HCT116 (cell line): ENCODE data around the gene AQP1. TPM values are rescaled to one million over a fixed set of nuclear protein-coding genes. Genes with fewer than 3 reads are reported as not detected.

Experiments
- ATAC-seq: fragments of 200-7000 bp; cut with Tn5 transposase; 2 replicates; pipeline ENCODE4 v1.9.1; 2020; ENCODE audit warnings: mild to moderate bottlenecking, moderate library complexity
- BruUV-seq: library from RNA; stranded (reverse); fragments of 400-500 nt; replicated peaks from 2 replicates; lab custom pipeline; 2021; lab: Mats Ljungman, UMichigan
- CTCF ChIA-PET: fragments of 300-600 bp; sonication (Branson Sonifier 250); formaldehyde crosslinking; loops from one replicate; lab custom pipeline; 2021; ENCODE audit warnings: antibody characterized with exemption; lab: Charles Lee
- POLR2A ChIA-PET: fragments of 300-600, 350-600 bp; sonication (Branson Sonifier 250); formaldehyde crosslinking; loops from one replicate; lab custom pipeline; 2021; ENCODE audit warnings: antibody characterized with exemption; lab: Charles Lee
- RAD21 ChIA-PET, 2 experiments: fragments of 300-600 bp; sonication (Branson Sonifier 250); formaldehyde crosslinking; loops; one replicate each; lab custom pipeline; 2023; ENCODE audit warnings: low total read pairs in 2 of 2; ENCODE audit not compliant: uncharacterized antibody in 2 of 2, unreplicated experiment in 2 of 2, low non-redundant PET in 1 of 2; lab: Charles Lee
- DNase-seq: peaks from one replicate; pipeline ENCODE4 v3.0.0-alpha.2; 2010; ENCODE audit warnings: low read depth, low spot score
- H2AFZ ChIP-seq: fragments of 200-600 bp; shearing (Covaris generic), sonication (generic); 2 replicates; pipeline ENCODE4 v1.6.1; 2017; ENCODE audit warnings: low read depth, mixed run types, mixed read lengths, antibody characterized with exemption, low read length; ENCODE audit not compliant: poor library complexity, severe bottlenecking
- H3K27ac ChIP-seq: 2 replicates; pipeline ENCODE4 v1.5.1; 2012; ENCODE audit warnings: low read depth, low read length
- H3K27me3 ChIP-seq: fragments of 200-600 bp; sonication (generic); 2 replicates; pipeline ENCODE4 v1.6.1; 2016; ENCODE audit warnings: mixed run types, low read length, mixed read lengths; ENCODE audit not compliant: insufficient read depth
- H3K36me3 ChIP-seq, 2 experiments: fragments of 200-500 bp in 1 of 2; fragments of 200-600 bp in 1 of 2; sonication (Bioruptor generic) in 1 of 2; sonication (generic) in 1 of 2; 2 replicates each; pipeline versions ENCODE4 v1.5.1 to v1.6.1; 2014 to 2016; ENCODE audit warnings: low read length in 2 of 2, inconsistent platforms in 1 of 2, mixed read lengths in 1 of 2, mixed run types in 1 of 2; ENCODE audit not compliant: insufficient read depth in 2 of 2, control insufficient read depth in 1 of 2
- H3K4me1 ChIP-seq, 2 experiments: fragments of 200-600 bp in 1 of 2; sonication (generic) in 1 of 2; 2 replicates each; pipeline versions ENCODE4 v1.5.1 to v1.6.1; 2012 to 2017; ENCODE audit warnings: low read length in 2 of 2, inconsistent platforms in 1 of 2, mild to moderate bottlenecking in 1 of 2, mixed read lengths in 1 of 2, mixed run types in 1 of 2, moderate library complexity in 1 of 2; ENCODE audit not compliant: insufficient read depth in 2 of 2, control insufficient read depth in 1 of 2
- H3K4me2 ChIP-seq: fragments of 200-600 bp; sonication (generic); 2 replicates; pipeline ENCODE4 v1.6.1; 2017; ENCODE audit warnings: mixed run types, low read length, mixed read lengths
- H3K4me3 ChIP-seq, 2 experiments: fragments of 200-600 bp in 1 of 2; sonication (generic) in 1 of 2; replicated peaks in 1 of 2; 2 replicates each; pipeline ENCODE4 v1.5.1; 2011 to 2016; ENCODE audit warnings: low read length in 2 of 2, control low read depth in 1 of 2, low read depth in 1 of 2, mild to moderate bottlenecking in 1 of 2, mixed read lengths in 1 of 2, mixed run types in 1 of 2
- H3K79me2 ChIP-seq: fragments of 200-600 bp; sonication (generic); 2 replicates; pipeline ENCODE4 v1.6.1; 2017; ENCODE audit warnings: mild to moderate bottlenecking, mixed run types, low read length, moderate library complexity, mixed read lengths; ENCODE audit not compliant: insufficient read depth
- H3K9ac ChIP-seq: fragments of 200-600 bp; sonication (generic); 2 replicates; pipeline ENCODE4 v1.6.1; 2016; ENCODE audit warnings: low read length, mixed read lengths
- H3K9me2 ChIP-seq: fragments of 200-600 bp; sonication (generic), shearing (Covaris generic); 2 replicates; pipeline ENCODE4 v1.6.1; 2017; ENCODE audit warnings: mixed run types, mild to moderate bottlenecking, moderate library complexity; ENCODE audit not compliant: insufficient read depth
- H3K9me3 ChIP-seq, 2 experiments: fragments of 200-500 bp in 1 of 2; fragments of 200-600 bp in 1 of 2; sonication (Bioruptor generic) in 1 of 2; sonication (generic) in 1 of 2; 2 replicates each; pipeline ENCODE4 v1.6.1; 2014 to 2017; ENCODE audit warnings: low read length in 2 of 2, mixed read lengths in 2 of 2, inconsistent platforms in 1 of 2, low read depth in 1 of 2, mild to moderate bottlenecking in 1 of 2, mixed run types in 1 of 2, moderate library complexity in 1 of 2; ENCODE audit not compliant: control insufficient read depth in 1 of 2, insufficient read depth in 1 of 2
- H4K20me1 ChIP-seq: fragments of 200-600 bp; sonication (generic), shearing (Covaris generic); 2 replicates; pipeline ENCODE4 v1.6.1; 2017; ENCODE audit warnings: mixed run types, mild to moderate bottlenecking, moderate library complexity; ENCODE audit not compliant: insufficient read depth
- EZH2 ChIP-seq: fragments of 200-600 bp; sonication (generic); IDR thresholded peaks from 2 replicates; pipeline ENCODE4 v1.6.1; 2017; ENCODE audit warnings: antibody characterized with exemption, mixed run types
- SP1 ChIP-seq: IDR thresholded peaks from 2 replicates; pipeline ENCODE4 v1.6.1; 2012; ENCODE audit warnings: low read depth
- SRF ChIP-seq: IDR thresholded peaks from 2 replicates; pipeline ENCODE4 v1.6.1; 2012; ENCODE audit warnings: low read depth
- YY1 ChIP-seq: IDR thresholded peaks from 2 replicates; pipeline ENCODE4 v1.6.1; 2011; ENCODE audit warnings: low read length, low read depth, moderate library complexity, mild to moderate bottlenecking; ENCODE audit not compliant: insufficient replicate concordance; ENCODE audit errors: extremely low read depth
- ZBTB33 ChIP-seq: IDR thresholded peaks from 2 replicates; pipeline ENCODE4 v1.6.1; 2011; ENCODE audit warnings: mild to moderate bottlenecking, low read length, moderate library complexity; ENCODE audit not compliant: insufficient replicate concordance; ENCODE audit errors: extremely low read depth
- ZFX ChIP-seq: fragments of 450-650 bp; IDR thresholded peaks from 2 replicates; pipeline ENCODE4 v1.6.1; 2017
- intact Hi-C: fragments of 100-400 bp; cut with micrococcal nuclease; formaldehyde crosslinking; loops from 2 replicates; pipeline ENCODE4 v1.10.0; 2022
- total RNA-seq: library from RNA; stranded (reverse); gene quantifications from one replicate; pipeline ENCODE4 v1.2.1, GENCODE V29; 2021; ENCODE audit not compliant: unreplicated experiment
- TF ChIP-seq, protein P1 (sequence below): IDR thresholded peaks from 2 replicates; pipeline ENCODE4 v1.6.1; 2012; ENCODE audit warnings: low read depth

Gene AQP1
- total RNA-seq, 1 experiment from 2014 or later = 2.0 TPM

- ChIA-PET RAD21 (interaction anchor here in 1 of 2 experiments (0.7 kb wide), 1 partner anchor 95 kb away, joined by 4 read pairs; no protein-coding TSS in a partner anchor), CTCF (no interaction called here), POLR2A (no interaction called here)
- H4K20me1 ChIP-seq = no peaks in the 10 kb centered on the region
- H3K27ac ChIP-seq = no peak overlapping the region
- H3K4me1 ChIP-seq = peaks cover 2 to 13% of the 10 kb centered on the region in 2 experiments; a peak in 1 of 4 replicates
- H3K9ac ChIP-seq = no peak overlapping the region
- no peaks in the 10 kb centered on the region for H3K27me3 ChIP-seq
- ATAC-seq = no peak
- no peaks in the 10 kb centered on the region for H3K79me2 ChIP-seq
- intact Hi-C loops = no loop called here
- DNase-seq = no peak
- no peak overlapping the region for H3K4me2 ChIP-seq
- no peaks in the 10 kb centered on the region for H3K9me2 ChIP-seq
- H2AFZ ChIP-seq = no peak overlapping the region
- TF ChIP-seq, protein P1, sequence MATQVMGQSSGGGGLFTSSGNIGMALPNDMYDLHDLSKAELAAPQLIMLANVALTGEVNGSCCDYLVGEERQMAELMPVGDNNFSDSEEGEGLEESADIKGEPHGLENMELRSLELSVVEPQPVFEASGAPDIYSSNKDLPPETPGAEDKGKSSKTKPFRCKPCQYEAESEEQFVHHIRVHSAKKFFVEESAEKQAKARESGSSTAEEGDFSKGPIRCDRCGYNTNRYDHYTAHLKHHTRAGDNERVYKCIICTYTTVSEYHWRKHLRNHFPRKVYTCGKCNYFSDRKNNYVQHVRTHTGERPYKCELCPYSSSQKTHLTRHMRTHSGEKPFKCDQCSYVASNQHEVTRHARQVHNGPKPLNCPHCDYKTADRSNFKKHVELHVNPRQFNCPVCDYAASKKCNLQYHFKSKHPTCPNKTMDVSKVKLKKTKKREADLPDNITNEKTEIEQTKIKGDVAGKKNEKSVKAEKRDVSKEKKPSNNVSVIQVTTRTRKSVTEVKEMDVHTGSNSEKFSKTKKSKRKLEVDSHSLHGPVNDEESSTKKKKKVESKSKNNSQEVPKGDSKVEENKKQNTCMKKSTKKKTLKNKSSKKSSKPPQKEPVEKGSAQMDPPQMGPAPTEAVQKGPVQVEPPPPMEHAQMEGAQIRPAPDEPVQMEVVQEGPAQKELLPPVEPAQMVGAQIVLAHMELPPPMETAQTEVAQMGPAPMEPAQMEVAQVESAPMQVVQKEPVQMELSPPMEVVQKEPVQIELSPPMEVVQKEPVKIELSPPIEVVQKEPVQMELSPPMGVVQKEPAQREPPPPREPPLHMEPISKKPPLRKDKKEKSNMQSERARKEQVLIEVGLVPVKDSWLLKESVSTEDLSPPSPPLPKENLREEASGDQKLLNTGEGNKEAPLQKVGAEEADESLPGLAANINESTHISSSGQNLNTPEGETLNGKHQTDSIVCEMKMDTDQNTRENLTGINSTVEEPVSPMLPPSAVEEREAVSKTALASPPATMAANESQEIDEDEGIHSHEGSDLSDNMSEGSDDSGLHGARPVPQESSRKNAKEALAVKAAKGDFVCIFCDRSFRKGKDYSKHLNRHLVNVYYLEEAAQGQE = no peak
- TF ChIP-seq EZH2 = no peak
- TF ChIP-seq ZFX = no peak
- TF ChIP-seq YY1 = no peak
- TF ChIP-seq SRF = no peak
- no peak for TF ChIP-seq SP1
- no peak for TF ChIP-seq ZBTB33
- H3K4me3 ChIP-seq = no peak overlapping the region
- H3K9me3 ChIP-seq = no peaks in the 10 kb centered on the region
- no peaks in the 10 kb centered on the region for H3K36me3 ChIP-seq
- BruUV-seq = no TSS peak
These were observed 3.0 kb upstream of the AQP1 start for GRCh38 chr7:30908681-30909080.
